ENCODE data around the gene LMTK3. TPM values are rescaled to one million over a fixed set of nuclear protein-coding genes. Genes with fewer than 3 reads are reported as not detected.

Gene LMTK3
- total and polyA plus RNA-seq, 9 of the 15 experiments (the other 6 are each of a cell fraction or from before 2014, with no cell fraction given) = 0.35 to 12.3 (median 2.0) TPM; not detected in 2

GRCh38 chr19:48512504-48513288, 1.1 kb upstream of the LMTK3 start (continued):
- TF ChIP-seq ZNF740 (CRISPR knock-in tag; IDR thresholded peaks at IDR 0.05) (peak; percentile 26; the same call in 1 of the 2 replicates), ZNF740 (tag; IDR thresholded peaks at IDR 0.05) (no peak), BDP1 (IDR thresholded peaks at IDR 0.05; ENCODE audit: insufficient read depth, insufficient read length) (no peak), TCFL5 (CRISPR knock-in tag; conservative IDR thresholded peaks at IDR 0.05) (no peak), SMARCB1 (IDR thresholded peaks at IDR 0.05; ENCODE audit: insufficient read length, low read depth) (no peak), ZHX1 (conservative IDR thresholded peaks at IDR 0.05; ENCODE audit: low read length) (no peak), ZSCAN29 (IDR thresholded peaks at IDR 0.05) (no peak), SREBF1 (IDR thresholded peaks at IDR 0.05; ENCODE audit: borderline replicate concordance, low read depth, low read length) (no peak), ZNF79 (CRISPR knock-in tag; IDR thresholded peaks at IDR 0.05; ENCODE audit: low read depth) (no peak), MXI1 (IDR thresholded peaks at IDR 0.05; ENCODE audit: low read depth, low read length) (no peak), SRF (CRISPR knock-in tag; IDR thresholded peaks at IDR 0.05) (no peak), ZKSCAN3 (CRISPR knock-in tag; IDR thresholded peaks at IDR 0.05) (no peak), ZNF174 (CRISPR knock-in tag; IDR thresholded peaks at IDR 0.05) (no peak), ZNF75A (CRISPR knock-in tag; IDR thresholded peaks at IDR 0.05) (no peak), MYBL2 (IDR thresholded peaks at IDR 0.05; ENCODE audit: low read depth) (no peak), MYBL2 (CRISPR knock-in tag; IDR thresholded peaks at IDR 0.05; ENCODE audit: borderline replicate concordance) (no peak), ZNF408 (CRISPR knock-in tag; IDR thresholded peaks at IDR 0.05; ENCODE audit: low read depth) (no peak), THAP12 (CRISPR knock-in tag; IDR thresholded peaks at IDR 0.05) (no peak), CEBPB (tag; IDR thresholded peaks at IDR 0.05) (peak; percentile 64), ZZZ3 (IDR thresholded peaks at IDR 0.05) (no peak), E2F1 (CRISPR knock-in tag; IDR thresholded peaks at IDR 0.05) (no peak)
